Neutrophil (primary cell): Measurements from ENCODE around the gene MID1.

ENCODE experiments used
- H3K27ac ChIP-seq: fragments of 200-600 bp; sonication (generic); 2 replicates; pipeline ENCODE4 v1.5.1; 2016; ENCODE audit warnings: mild to moderate bottlenecking, moderate library complexity
- H3K27me3 ChIP-seq: fragments of 200-600 bp; sonication (generic); 2 replicates; pipeline ENCODE4 v1.6.0; 2016; ENCODE audit warnings: mild to moderate bottlenecking
- H3K36me3 ChIP-seq: fragments of 200-600 bp; sonication (generic); 2 replicates; pipeline ENCODE4 v1.5.1; 2017
- H3K4me1 ChIP-seq, 2 experiments: fragments of 200-600 bp in 1 of 2; sonication (generic) in 1 of 2; 1 replicate in 1 of 2; 2 replicates in 1 of 2; pipeline versions ENCODE4 v1.5.1 to v1.6.1; 2013 to 2016; ENCODE audit warnings: low read depth in 1 of 2, low read length in 1 of 2, mild to moderate bottlenecking in 1 of 2, moderate library complexity in 1 of 2; ENCODE audit not compliant: control insufficient read depth in 1 of 2, insufficient read depth in 1 of 2
- H3K4me3 ChIP-seq, 2 experiments: fragments of 200-600 bp in 1 of 2; sonication (generic) in 1 of 2; 1 replicate in 1 of 2; 2 replicates in 1 of 2; pipeline ENCODE4 v1.5.1; 2013 to 2016; ENCODE audit warnings: low read depth in 1 of 2, low read length in 1 of 2, mild to moderate bottlenecking in 1 of 2, moderate library complexity in 1 of 2
- H3K9me3 ChIP-seq: fragments of 200-600 bp; sonication (generic); 2 replicates; pipeline ENCODE4 v1.5.1; 2016
- CTCF ChIP-seq: fragments of 200-600 bp; sonication (generic); IDR thresholded peaks from 2 replicates; pipeline ENCODE4 v1.5.1; 2016; ENCODE audit warnings: antibody characterized with exemption

MID1 gene

DNA sequence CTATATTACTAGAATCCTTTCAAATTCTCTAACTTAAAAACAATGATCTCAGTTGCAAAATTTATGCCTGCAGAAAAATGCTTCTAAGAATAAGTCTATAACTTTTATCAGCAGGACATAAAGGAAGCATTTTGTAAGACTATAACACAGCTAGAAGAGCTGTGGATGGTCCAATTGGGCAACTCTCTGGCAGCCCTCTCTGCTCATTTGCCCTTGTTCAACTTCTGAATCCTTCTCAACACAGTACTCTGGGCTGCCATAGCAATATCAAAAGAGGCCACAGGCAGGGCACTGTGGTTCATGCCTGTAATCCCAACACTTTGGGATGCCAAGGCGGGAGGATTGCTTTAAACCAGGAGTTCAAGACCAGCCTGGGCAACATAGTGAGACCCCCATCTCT lies 88.5 kb downstream of the MID1 start:
- no peak overlapping the region for H3K4me3 ChIP-seq
- H3K27me3 ChIP-seq = no peaks in the 10 kb centered on the region
- no peaks in the 10 kb centered on the region for H3K9me3 ChIP-seq
- TF ChIP-seq CTCF = no peak
- no peaks in the 10 kb centered on the region for H3K36me3 ChIP-seq
- H3K27ac ChIP-seq = no peak overlapping the region
- no peaks in the 10 kb centered on the region for H3K4me1 ChIP-seq

- Histone ChIP-seq H3K36me3 (no peaks in the 10 kb centered on the region), H3K4me3 (no peak overlapping the region), H3K4me1 (no peaks in the 10 kb centered on the region), H3K27ac (no peak overlapping the region), H3K9me3 (no peaks in the 10 kb centered on the region), H3K27me3 (no peaks in the 10 kb centered on the region)
- no peak for TF ChIP-seq CTCF
These were observed 91.0 kb downstream of the MID1 start for GRCh38 chrX:10529344-10529743.

GRCh38 chrX:10526451-10526850 lies 93.9 kb downstream of the MID1 start:
- TF ChIP-seq CTCF = no peak
- no peak overlapping the region for H3K27ac ChIP-seq
- no peaks in the 10 kb centered on the region for H3K36me3 ChIP-seq
- no peaks in the 10 kb centered on the region for H3K9me3 ChIP-seq
- H3K4me1 ChIP-seq = no peaks in the 10 kb centered on the region
- no peaks in the 10 kb centered on the region for H3K27me3 ChIP-seq
- H3K4me3 ChIP-seq = no peak overlapping the region

DNA sequence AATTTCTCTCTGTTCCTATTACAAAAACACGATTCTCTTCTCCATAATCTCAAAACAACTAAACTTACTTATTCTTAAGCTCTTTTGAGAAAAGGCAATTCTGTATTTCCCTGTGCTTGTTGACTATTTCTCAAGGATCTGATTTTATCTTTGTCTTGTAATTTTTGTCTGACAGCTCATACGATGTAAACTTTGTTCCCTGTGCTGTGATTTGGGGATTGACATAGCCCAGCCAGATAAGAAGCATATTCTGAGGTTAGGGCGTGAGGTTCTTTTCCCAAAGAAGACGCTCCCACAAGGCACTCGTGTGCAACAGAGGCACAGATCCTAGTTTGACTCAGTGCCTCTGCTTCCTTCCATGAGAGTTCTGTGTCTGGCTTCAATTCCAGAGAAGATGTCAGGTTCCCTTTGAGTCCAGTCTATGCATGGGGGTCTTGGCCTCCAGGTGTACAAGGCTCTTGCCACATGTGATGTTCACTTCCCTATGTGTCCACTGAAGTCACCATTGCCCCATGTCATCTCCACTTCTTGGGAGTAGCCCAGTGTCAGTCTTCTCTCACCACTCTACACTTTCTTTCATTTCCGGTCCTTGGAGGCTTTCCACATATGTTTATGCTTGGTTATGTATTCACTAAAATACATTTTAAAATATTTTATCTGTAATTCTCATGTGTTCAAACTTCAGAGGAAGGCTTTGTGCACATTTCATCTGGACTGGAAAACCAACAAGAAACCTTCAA lies 94.8 kb downstream of the MID1 start:
- no peaks in the 10 kb centered on the region for H3K36me3 ChIP-seq
- no peak overlapping the region for H3K4me3 ChIP-seq
- no peak overlapping the region for H3K27ac ChIP-seq
- no peak for TF ChIP-seq CTCF
- no peaks in the 10 kb centered on the region for H3K4me1 ChIP-seq
- H3K9me3 ChIP-seq = no peaks in the 10 kb centered on the region
- no peaks in the 10 kb centered on the region for H3K27me3 ChIP-seq

- no peak for TF ChIP-seq CTCF
- H3K27ac ChIP-seq = no peak overlapping the region
- H3K4me3 ChIP-seq = no peak overlapping the region
- no peaks in the 10 kb centered on the region for H3K36me3 ChIP-seq
- no peaks in the 10 kb centered on the region for H3K9me3 ChIP-seq
- no peaks in the 10 kb centered on the region for H3K4me1 ChIP-seq
- H3K27me3 ChIP-seq = no peaks in the 10 kb centered on the region
These were observed 95.8 kb downstream of the MID1 start for GRCh38 chrX:10524578-10524977.
